CD4-positive, alpha-beta T cell treated with Interleukin-21 for 1 hour (primary cell): Measurements from ENCODE around the gene HEPN1.

Experiments
- DNase-seq: peaks from one replicate; pipeline ENCODE4 v3.0.0-alpha.2; 2020

The HEPN1 gene

DNA sequence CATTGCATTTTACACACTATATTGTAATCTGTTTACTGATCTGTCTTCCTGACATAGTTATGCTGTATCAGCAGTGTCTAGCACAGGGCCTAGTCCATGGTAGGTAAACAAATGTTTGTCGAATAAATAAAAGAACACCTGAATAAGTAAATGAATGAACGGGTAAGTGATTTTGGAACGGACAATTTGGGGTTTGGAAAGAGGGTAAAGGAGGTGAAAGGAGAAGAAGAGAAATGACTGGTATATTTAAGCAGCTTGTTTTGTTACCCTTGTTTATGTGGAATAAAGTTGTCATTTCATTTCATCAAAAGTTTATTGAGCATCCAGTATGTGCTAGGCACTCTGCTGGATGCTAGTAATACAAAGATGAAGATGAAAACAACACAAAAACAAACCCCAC, at the start of gene HEPN1:
Gene HEPN1, plus strand, starts transcription at position 301 of the 400 bp plus-strand sequence.
- DNase-seq: no peak

DNA sequence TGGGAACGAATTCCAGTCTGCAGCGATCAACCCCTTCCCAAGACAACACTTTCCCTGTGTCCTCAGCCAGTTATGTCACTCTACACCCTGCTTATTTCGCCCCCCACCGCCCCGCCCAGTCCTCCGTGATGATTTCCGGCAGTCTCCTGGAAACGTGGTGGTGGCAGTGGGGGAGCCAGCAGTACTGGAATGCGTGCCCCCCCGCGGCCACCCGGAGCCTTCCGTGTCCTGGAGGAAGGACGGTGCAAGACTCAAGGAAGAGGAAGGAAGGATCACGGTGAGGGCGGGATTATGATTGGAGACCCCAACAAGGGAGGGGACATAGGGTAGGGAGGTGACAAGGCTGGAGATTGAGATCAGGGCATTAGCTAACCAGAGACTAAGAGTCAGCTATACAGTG, 49.7 kb upstream of the HEPN1 start:
- DNase-seq: no peak

DNA sequence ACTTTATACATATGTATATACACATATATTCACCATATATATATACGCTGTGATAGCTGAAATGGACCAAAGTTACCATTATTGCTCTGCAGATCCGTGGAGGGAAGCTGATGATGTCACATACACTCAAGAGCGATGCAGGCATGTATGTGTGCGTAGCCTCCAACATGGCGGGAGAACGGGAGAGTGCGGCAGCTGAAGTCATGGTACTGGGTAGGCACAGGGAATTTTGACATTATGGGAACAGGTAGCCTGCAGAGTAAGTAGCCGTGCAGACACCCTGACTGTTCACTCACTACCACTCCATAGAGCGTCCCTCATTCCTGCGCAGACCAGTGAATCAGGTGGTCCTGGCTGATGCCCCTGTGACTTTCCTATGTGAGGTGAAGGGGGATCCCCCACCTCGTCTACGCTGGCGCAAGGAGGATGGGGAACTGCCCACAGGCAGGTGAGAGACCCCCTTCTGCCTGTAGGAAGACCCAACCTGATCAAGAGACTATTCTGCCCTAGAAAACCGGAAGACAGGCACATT, 49.1 kb upstream of the HEPN1 start:
- DNase-seq: no peak

GRCh38 chr11:124870430-124870829, 48.6 kb upstream of the HEPN1 start:
- DNase-seq: no peak

- no peak for DNase-seq
Measured at GRCh38 chr11:124872280-124872679, 46.8 kb upstream of the HEPN1 start.

GRCh38 chr11:124872741-124873140, 46.3 kb upstream of the HEPN1 start:
- DNase-seq: no peak

- no peak for DNase-seq
Measured at GRCh38 chr11:124873951-124874350, 45.1 kb upstream of the HEPN1 start.

GRCh38 chr11:124874571-124875255, 44.3 kb upstream of the HEPN1 start:
- DNase-seq: no peak

- no peak for DNase-seq
Measured at GRCh38 chr11:124875401-124875800, 43.6 kb upstream of the HEPN1 start.

DNA sequence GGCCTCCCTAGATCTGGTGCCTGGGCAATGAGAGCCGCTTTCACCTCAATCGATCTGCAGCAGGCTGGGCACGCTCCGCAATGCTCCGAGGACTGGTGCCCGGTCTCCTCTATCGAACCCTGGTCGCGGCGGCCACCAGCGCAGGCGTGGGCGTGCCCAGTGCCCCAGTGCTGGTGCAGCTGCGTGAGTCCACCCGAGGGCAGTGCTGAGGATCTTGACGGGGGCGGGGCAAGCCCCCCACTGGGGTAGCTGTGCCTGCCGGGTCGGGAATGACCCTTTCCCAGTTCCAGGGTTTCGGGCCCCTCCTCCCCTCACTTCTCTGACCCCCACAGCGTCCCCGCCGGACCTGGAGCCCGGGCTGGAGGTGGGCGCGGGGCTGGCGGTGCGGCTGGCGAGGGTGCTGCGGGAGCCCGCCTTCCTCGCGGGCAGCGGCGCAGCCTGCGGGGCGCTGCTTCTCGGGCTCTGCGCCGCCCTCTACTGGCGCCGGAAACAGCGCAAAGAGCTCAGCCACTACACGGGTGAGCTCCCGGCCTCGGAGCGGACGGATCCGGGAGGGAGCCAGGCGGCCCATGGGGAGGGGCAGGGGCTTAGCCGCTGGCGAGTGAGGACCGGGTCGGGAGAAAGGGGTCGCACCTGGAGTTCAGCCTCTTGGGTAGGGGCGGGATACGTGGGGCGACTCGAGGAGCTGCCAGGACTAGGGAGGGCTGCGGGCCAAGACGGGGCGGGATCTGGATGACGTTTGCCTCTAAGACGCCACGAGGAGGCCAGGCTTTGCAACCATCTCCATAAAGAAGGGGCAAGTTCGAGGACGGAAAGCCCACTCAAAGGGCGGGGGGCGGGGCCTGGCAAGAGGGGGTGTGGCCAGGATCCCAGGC, 42.9 kb upstream of the HEPN1 start:
- DNase-seq: peak; percentile 81

DNA sequence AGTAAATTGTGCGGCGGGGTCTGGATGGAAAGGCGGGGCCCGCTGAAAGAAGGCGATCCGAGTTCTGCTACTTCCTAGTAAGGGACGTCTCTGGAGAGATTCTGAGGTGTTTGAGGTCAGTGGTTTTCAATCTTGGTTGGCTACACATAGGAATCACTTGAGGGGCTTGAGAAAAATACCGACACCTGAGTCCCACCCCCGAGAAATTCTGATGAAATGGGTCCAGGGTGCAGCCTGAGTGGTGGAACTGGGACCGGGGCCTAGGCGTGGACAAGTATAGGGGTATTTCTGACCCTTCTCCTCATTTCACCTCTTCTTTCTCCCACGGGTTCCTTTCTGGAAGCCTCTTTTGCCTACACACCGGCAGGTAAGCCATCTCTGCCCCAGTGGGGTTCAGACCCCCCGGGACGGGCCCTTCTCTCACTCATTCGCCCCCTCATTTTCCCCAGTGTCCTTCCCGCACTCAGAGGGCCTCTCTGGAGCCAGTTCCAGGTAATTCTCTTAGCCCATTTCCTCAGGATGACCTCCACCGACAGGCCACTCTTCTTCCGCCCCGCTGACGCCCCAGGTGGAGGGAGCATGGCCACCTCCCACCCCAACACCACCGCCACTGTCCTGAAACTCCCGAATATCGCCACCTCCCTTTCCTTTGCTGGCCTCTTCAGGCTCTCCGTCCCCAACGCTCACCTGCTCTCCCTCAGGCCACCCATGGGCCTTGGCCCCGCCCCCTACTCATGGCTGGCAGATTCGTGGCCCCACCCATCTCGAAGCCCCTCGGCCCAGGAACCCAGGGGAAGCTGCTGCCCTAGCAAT, 42.0 kb upstream of the HEPN1 start:
- DNase-seq: no peak

- no peak for DNase-seq
Measured at GRCh38 chr11:124877631-124877909, 41.5 kb upstream of the HEPN1 start.

DNA sequence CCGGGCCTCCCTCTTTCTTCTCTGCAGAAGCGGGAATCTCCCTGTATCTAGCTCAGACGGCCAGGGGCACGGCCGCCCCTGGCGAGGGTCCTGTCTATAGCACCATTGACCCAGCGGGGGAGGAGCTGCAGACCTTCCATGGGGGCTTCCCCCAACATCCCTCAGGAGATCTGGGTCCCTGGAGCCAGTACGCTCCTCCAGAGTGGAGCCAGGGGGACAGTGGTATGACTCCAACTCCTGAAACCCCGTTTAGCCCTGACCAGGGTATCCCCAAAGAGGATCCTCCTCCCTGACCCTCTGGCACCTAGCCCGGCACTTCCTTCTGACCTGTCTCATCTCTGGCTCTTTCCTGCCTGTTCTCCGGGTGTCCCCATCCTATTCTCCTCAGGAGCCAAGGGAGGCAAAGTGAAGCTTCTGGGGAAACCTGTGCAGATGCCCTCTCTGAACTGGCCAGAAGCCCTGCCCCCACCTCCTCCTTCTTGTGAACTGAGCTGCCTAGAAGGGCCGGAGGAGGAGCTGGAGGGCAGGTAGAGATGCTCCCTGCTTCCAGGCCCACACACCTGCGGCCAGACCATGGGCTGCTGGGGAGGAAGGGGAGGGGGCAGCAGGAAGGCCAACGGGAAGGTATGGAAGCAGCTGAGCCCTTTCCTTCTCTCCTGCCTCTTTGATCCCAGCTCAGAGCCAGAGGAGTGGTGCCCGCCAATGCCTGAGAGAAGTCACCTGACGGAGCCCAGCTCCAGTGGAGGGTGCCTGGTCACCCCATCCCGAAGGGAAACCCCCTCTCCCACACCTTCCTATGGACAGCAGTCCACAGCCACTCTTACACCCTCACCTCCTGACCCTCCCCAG, 40.9 kb upstream of the HEPN1 start:
- no peak for DNase-seq

GRCh38 chr11:124878759-124879492, 40.1 kb upstream of the HEPN1 start:
- DNase-seq: no peak

DNA sequence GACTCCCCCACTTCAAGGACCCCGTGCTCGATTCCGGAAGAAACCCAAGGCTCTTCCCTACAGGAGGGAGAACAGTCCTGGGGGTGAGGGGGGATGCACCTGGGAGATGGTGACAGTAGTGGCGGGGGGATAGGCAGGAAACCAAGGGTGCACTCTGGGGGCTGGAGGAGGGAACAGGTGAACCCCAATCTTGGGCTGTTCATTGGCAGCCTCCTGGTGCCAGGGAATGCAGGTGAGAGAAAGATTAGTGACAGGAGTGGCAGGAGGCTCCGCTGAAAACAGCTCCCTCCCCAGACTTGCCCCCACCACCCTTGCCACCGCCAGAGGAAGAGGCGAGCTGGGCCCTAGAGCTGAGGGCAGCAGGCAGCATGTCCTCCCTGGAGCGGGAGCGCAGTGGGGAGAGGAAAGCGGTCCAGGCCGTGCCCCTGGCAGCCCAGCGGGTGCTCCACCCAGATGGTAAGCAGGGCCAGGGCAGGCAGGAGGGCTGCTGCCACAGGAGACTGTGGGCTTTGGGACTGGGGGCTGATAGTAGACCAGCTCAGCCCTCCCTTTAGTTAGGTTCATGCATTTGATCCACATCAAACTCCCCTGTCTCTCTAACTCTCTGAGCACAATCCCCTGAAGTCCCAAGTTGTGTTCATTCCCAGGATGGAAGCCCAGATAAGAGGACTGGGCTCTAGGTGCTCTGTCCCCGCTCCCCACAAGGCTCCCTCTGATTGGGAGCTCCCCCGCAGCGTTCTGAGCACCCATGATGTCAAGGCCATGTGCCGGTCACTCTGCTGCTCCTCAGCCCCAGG, 39.4 kb upstream of the HEPN1 start:
- DNase-seq: no peak

GRCh38 chr11:124880290-124880611, 38.8 kb upstream of the HEPN1 start:
- DNase-seq: no peak

- DNase-seq: no peak
Measured at GRCh38 chr11:124880958-124881357, 38.1 kb upstream of the HEPN1 start.

DNA sequence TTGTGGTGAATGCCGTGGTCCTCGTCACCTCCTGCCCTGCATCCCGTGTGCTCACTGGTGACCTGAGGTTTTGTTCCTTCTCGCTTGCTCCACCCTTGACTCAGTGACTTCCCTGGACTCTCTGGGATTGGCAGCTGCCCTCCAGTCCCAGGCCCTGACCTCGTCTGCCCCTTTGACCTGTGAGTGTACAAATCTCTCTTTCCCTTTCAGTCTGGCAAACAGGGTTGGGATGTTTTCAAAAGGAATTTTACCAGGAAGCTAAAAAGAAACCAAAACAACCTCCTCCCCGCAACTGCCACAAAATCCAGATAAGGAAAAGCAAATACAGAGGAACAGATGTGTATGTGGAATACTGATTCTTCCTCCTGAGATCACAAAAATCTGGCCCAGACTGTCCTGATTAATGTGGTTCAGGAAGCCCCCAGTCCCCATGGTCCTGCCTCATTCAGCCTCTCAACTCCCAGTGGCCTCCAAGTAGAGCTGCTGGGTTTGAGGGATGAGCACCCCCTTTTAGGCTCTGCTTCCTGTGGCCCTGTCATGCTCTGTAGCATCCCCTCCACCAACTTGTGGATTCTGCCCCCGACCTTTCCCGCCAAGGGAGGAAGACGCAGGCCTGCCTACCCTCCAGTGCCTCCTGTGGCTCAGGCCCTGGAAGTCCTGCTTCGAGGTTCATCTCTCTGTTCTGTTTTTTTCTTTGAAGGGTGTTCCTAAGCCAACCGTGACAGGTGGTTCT, 36.5 kb upstream of the HEPN1 start:
- DNase-seq: no peak

DNA sequence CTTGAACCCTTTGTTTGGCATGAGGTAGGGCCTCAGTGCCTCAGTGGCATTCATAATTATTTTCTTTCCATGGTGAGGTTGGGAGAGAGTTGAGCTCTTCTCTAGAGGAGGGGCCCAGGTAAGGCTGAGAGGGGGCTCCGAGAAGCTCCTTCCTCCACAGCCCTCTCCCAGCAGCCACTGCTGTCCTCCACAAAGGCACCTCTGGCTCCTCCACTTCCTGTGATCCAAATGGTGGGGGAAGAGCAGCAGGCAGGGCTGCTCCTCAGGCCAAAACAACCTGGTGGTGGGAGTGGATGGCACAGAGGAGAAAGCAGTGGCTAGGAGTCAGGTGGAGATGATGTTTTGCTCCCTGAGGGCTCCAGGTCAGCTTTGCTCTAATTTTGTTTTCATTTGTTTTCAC, 34.7 kb upstream of the HEPN1 start:
- no peak for DNase-seq

GRCh38 chr11:124884869-124885479, 34.1 kb upstream of the HEPN1 start:
- no peak for DNase-seq
